ENCODE measurements around the gene SPATA2L.

Gene SPATA2L

DNA sequence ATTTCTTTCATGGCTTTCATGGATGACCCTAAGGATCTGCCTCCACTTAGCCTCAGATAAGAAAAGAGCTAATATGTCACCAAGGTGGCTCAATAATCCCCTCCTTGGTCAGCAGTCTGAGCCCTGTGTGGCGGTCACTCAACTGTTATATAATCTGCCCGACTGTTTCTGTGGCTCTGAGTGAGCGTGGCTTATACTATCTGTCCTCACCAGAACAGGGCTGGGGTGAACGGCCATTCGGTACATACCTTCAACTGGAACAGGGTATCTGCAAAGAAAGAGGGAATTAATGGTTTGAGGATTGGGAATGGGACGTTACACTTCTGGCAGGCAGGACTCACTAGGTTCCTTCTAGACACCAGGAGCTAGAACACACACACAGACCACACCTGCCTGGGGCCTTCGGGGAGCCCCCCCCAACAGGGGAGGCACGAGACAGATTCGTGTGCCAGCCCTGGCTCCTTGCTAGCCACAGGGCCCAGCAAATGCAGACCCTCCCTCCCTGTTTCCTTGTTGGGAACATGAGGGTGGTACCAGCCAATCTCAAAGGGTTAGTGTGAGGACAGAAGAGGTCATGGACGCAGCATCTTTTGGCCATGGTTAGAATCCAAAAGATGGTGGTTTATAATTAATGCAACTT, 47.7 kb downstream of the SPATA2L start:
- peaks cover 53% of the 10 kb centered on the region for H3K79me2 ChIP-seq (ENCODE audit: insufficient read depth, low read length)
- TF ChIP-seq EZH2phosphoT487 (conservative IDR thresholded peaks at IDR 0.05; ENCODE audit: low read length) = no peak
- TF ChIP-seq, protein P1, sequence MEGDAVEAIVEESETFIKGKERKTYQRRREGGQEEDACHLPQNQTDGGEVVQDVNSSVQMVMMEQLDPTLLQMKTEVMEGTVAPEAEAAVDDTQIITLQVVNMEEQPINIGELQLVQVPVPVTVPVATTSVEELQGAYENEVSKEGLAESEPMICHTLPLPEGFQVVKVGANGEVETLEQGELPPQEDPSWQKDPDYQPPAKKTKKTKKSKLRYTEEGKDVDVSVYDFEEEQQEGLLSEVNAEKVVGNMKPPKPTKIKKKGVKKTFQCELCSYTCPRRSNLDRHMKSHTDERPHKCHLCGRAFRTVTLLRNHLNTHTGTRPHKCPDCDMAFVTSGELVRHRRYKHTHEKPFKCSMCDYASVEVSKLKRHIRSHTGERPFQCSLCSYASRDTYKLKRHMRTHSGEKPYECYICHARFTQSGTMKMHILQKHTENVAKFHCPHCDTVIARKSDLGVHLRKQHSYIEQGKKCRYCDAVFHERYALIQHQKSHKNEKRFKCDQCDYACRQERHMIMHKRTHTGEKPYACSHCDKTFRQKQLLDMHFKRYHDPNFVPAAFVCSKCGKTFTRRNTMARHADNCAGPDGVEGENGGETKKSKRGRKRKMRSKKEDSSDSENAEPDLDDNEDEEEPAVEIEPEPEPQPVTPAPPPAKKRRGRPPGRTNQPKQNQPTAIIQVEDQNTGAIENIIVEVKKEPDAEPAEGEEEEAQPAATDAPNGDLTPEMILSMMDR (IDR thresholded peaks at IDR 0.05; ENCODE audit: insufficient read depth, low read length, poor library complexity, severe bottlenecking) = no peak

DNA sequence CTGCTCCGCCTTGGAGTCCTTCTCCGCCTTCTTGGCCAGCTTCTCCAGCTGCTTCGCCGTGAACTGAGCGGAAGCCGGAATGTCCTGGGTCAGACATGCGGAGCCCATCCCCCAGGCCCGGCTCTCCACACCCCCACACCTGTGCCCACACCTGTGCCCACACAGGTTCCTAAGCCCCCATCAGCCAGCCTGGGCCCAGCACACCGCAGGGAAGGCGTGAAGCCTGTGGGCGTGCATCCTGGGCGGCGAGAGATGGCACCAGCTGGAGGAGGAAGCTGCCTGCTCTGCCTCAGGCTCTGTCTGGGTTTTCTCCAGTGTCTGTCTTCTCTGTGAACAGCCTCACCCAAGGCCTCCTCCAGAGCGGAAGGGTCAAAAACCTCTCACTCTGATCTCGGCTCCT, 49.9 kb downstream of the SPATA2L start:
- no peaks in the 10 kb centered on the region for H3K9me3 ChIP-seq (ENCODE audit: insufficient read depth, low read length)
- H2AFZ ChIP-seq (ENCODE audit: low read depth, low read length, severe bottlenecking) = no peak overlapping the region
- H3K9ac ChIP-seq (ENCODE audit: low read length) = no peak overlapping the region
- no peaks in the 10 kb centered on the region for H3K27me3 ChIP-seq (ENCODE audit: low read length)
- H3K4me2 ChIP-seq (ENCODE audit: low read depth, low read length, poor library complexity, severe bottlenecking) = no peak overlapping the region
- no peak overlapping the region for H3K4me3 ChIP-seq (ENCODE audit: insufficient read depth, low read length, poor library complexity, severe bottlenecking)
- H3K36me3 ChIP-seq (ENCODE audit: low read length) = no peaks in the 10 kb centered on the region
- H4K20me1 ChIP-seq (ENCODE audit: low read depth, low read length) = no peaks in the 10 kb centered on the region; the same call in 1 of the 2 replicates
- peaks cover 36% of the 10 kb centered on the region for H3K79me2 ChIP-seq (ENCODE audit: insufficient read depth, low read length)
- no peak overlapping the region for H3K27ac ChIP-seq (ENCODE audit: low read depth, low read length)
- H3K9me2 ChIP-seq (replicated peaks; ENCODE audit: insufficient read depth, low read length) = no peaks in the 10 kb centered on the region
- no peaks in the 10 kb centered on the region for H3F3A ChIP-seq (ENCODE audit: insufficient read depth)
- TF ChIP-seq, protein P1 (IDR thresholded peaks at IDR 0.05; ENCODE audit: insufficient read depth, low read length, poor library complexity, severe bottlenecking) = no peak
- TF ChIP-seq EZH2phosphoT487 (conservative IDR thresholded peaks at IDR 0.05; ENCODE audit: low read length) = no peak

More for the DNA sequence above, 47.7 kb downstream of the SPATA2L start:
- Histone ChIP-seq H3K9ac (ENCODE audit: low read length) (no peak overlapping the region), H3K27me3 (ENCODE audit: low read length) (no peaks in the 10 kb centered on the region), H4K20me1 (ENCODE audit: low read depth, low read length) (no peaks in the 10 kb centered on the region; the same call in 1 of the 2 replicates), H3K36me3 (ENCODE audit: low read length) (no peaks in the 10 kb centered on the region), H2AFZ (ENCODE audit: low read depth, low read length, severe bottlenecking) (no peak overlapping the region), H3K4me2 (ENCODE audit: low read depth, low read length, poor library complexity, severe bottlenecking) (no peak overlapping the region), H3K9me2 (replicated peaks; ENCODE audit: insufficient read depth, low read length) (no peaks in the 10 kb centered on the region), H3K27ac (ENCODE audit: low read depth, low read length) (no peak overlapping the region), H3K4me3 (ENCODE audit: insufficient read depth, low read length, poor library complexity, severe bottlenecking) (no peak overlapping the region), H3F3A (ENCODE audit: insufficient read depth) (no peaks in the 10 kb centered on the region), H3K9me3 (ENCODE audit: insufficient read depth, low read length) (no peaks in the 10 kb centered on the region)

DNA sequence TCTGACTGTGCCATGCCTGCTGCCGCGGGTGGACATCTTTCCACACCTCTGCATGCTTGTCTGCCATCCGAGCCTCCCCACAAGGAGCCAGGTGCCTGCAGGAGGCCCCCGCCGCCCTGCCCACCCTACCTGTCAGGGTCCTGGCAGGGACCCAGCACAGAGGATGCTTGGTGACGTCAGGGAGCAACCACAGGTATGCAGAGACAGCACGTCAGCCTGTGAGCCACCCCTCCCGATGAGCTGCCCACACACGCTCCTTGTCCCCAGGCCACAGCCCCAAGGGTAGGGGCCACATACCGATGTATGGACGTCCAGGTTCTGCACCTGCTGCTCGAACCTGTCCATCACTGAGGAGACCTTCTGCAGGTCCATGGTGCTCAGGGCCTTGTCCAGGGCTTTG, 54.6 kb downstream of the SPATA2L start:
- Histone ChIP-seq H3K36me3 (ENCODE audit: low read length) (no peaks in the 10 kb centered on the region), H3K9ac (ENCODE audit: low read length) (no peak overlapping the region), H3K9me2 (replicated peaks; ENCODE audit: insufficient read depth, low read length) (no peaks in the 10 kb centered on the region), H3K27ac (ENCODE audit: low read depth, low read length) (no peak overlapping the region), H4K20me1 (ENCODE audit: low read depth, low read length) (no peaks in the 10 kb centered on the region), H3F3A (ENCODE audit: insufficient read depth) (no peaks in the 10 kb centered on the region), H3K4me3 (ENCODE audit: insufficient read depth, low read length, poor library complexity, severe bottlenecking) (no peak overlapping the region), H2AFZ (ENCODE audit: low read depth, low read length, severe bottlenecking) (no peak overlapping the region), H3K79me2 (ENCODE audit: insufficient read depth, low read length) (0 out of 2 replicates have a peak, but pooled peaks cover 5% of the 10 kb centered on the region), H3K27me3 (ENCODE audit: low read length) (no peaks in the 10 kb centered on the region), H3K9me3 (ENCODE audit: insufficient read depth, low read length) (no peaks in the 10 kb centered on the region), H3K4me2 (ENCODE audit: low read depth, low read length, poor library complexity, severe bottlenecking) (no peak overlapping the region)
- TF ChIP-seq EZH2phosphoT487 (conservative IDR thresholded peaks at IDR 0.05; ENCODE audit: low read length) = no peak
- TF ChIP-seq, protein P1 (IDR thresholded peaks at IDR 0.05; ENCODE audit: insufficient read depth, low read length, poor library complexity, severe bottlenecking) = no peak
